ENCODE data around the gene MEIOSIN.

Gene MEIOSIN

GRCh38 chr19:45801603-45802175 lies 68.5 kb downstream of the MEIOSIN start:
- no peak for DNase-seq (ENCODE audit: low read depth)

GRCh38 chr19:45804140-45804958 lies 71.1 kb downstream of the MEIOSIN start:
- no peak for DNase-seq (ENCODE audit: low read depth)

GRCh38 chr19:45804959-45805230 lies 71.7 kb downstream of the MEIOSIN start:
- no peak for DNase-seq (ENCODE audit: low read depth)

GRCh38 chr19:45805719-45806118 lies 72.5 kb downstream of the MEIOSIN start:
- DNase-seq (ENCODE audit: low read depth): no peak

- DNase-seq (ENCODE audit: low read depth): no peak
Observed at GRCh38 chr19:45809643-45810159, 76.5 kb downstream of the MEIOSIN start.

- DNase-seq (ENCODE audit: low read depth): no peak
Observed at GRCh38 chr19:45812297-45812696, 79.1 kb downstream of the MEIOSIN start.

Measured in stimulated activated CD8-positive, alpha-beta memory T cell treated with anti-CD3 and anti-CD28 coated beads, Interleukin-12 subunit alpha, Interleukin-12 subunit beta, amount 100 ng/mL, for 1 hour (primary cell).